NCI-H128 (cell line): ENCODE data around the gene OR4F6.
"Not testable (repeated sequence)": the region's sequence is repeated elsewhere in the genome, so short reads cannot be mapped to it uniquely, and the experiment has no call there.

ENCODE experiments used
- DNase-seq: peaks from one replicate; lab custom pipeline; 2025; ENCODE audit not compliant: unreplicated experiment; lab: John Stamatoyannopoulos, UW

Gene OR4F6

GRCh38 chr15:101803209-101803608 is at the start of gene OR4F6:
Gene OR4F6, plus strand, starts transcription at chr15:101803509. Its CDS starts 2,211 bp downstream, at chr15:101805720.
- DNase-seq, result no peak

GRCh38 chr15:101764669-101765339 is 38.5 kb upstream of the OR4F6 start:
- DNase-seq, result not testable (repeated sequence)

- DNase-seq, result not testable (repeated sequence)
Measured at GRCh38 chr15:101765340-101765671, 38.0 kb upstream of the OR4F6 start.

GRCh38 chr15:101765772-101766456 is 37.4 kb upstream of the OR4F6 start:
- DNase-seq, result no peak

- DNase-seq, result not testable (repeated sequence)
Measured at GRCh38 chr15:101767083-101767640, 36.1 kb upstream of the OR4F6 start.

GRCh38 chr15:101772921-101773320 is 30.4 kb upstream of the OR4F6 start:
- DNase-seq, result no peak

- DNase-seq, result no peak
Measured at GRCh38 chr15:101773496-101774100, 29.7 kb upstream of the OR4F6 start.

- no peak for DNase-seq
Measured at GRCh38 chr15:101775136-101775535, 28.2 kb upstream of the OR4F6 start.

- not testable (repeated sequence) for DNase-seq
Measured at GRCh38 chr15:101778576-101778975, 24.7 kb upstream of the OR4F6 start.

- DNase-seq, result not testable (repeated sequence)
Measured at GRCh38 chr15:101780225-101780624, 23.1 kb upstream of the OR4F6 start.

- DNase-seq, result no peak
Measured at GRCh38 chr15:101781928-101782327, 21.4 kb upstream of the OR4F6 start.

- no peak for DNase-seq
Measured at GRCh38 chr15:101784644-101785043, 18.7 kb upstream of the OR4F6 start.

- DNase-seq, result not testable (repeated sequence)
Measured at GRCh38 chr15:101786422-101786821, 16.9 kb upstream of the OR4F6 start.

GRCh38 chr15:101788001-101788400 is 15.3 kb upstream of the OR4F6 start:
- not testable (repeated sequence) for DNase-seq

GRCh38 chr15:101788503-101789269 is 14.6 kb upstream of the OR4F6 start:
- DNase-seq, result not testable (repeated sequence)

GRCh38 chr15:101790748-101791147 is 12.6 kb upstream of the OR4F6 start:
- DNase-seq, result not testable (repeated sequence)

- DNase-seq, result not testable (repeated sequence)
Measured at GRCh38 chr15:101793981-101794380, 9.3 kb upstream of the OR4F6 start.

- no peak for DNase-seq
Measured at GRCh38 chr15:101795455-101795854, 7.9 kb upstream of the OR4F6 start.

GRCh38 chr15:101799665-101800064 is 3.6 kb upstream of the OR4F6 start:
- no peak for DNase-seq

GRCh38 chr15:101801048-101801447 is 2.3 kb upstream of the OR4F6 start:
- no peak for DNase-seq

GRCh38 chr15:101803676-101804075 is 367 bp downstream of the OR4F6 start:
- DNase-seq, result no peak
